WI38 (cell line): ENCODE measurements around the gene RIMBP2.

Source experiments
- H3K4me3 ChIP-seq: 2 replicates; pipeline ENCODE4 v1.5.1; 2011; ENCODE audit warnings: low read depth, mild to moderate bottlenecking, control low read depth, low read length
- TF ChIP-seq, protein P1 (sequence below): IDR thresholded peaks from 2 replicates; pipeline ENCODE4 v1.5.1; 2012; ENCODE audit warnings: low read depth, mild to moderate bottlenecking, control low read depth, low read length

The RIMBP2 gene

DNA sequence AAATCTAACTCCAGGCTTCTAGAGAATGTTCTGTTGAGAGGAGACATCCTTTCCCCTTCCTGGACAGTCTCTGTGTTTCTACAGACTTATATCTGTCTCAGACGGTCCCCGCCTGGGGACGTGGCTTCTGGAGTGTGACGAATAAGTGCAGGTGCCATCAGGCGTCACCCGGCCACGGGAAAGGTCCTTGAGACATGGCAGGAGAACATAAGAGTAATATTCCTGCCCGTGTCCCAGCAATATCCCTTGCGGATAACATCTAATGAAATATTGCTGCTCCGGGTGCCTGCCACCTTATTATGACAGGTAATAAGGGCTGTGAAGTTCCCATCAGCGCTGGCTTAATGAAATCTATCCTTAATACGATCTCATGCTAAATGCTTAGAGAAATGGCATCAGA, 238.8 kb downstream of the RIMBP2 start:
- TF ChIP-seq, protein P1, sequence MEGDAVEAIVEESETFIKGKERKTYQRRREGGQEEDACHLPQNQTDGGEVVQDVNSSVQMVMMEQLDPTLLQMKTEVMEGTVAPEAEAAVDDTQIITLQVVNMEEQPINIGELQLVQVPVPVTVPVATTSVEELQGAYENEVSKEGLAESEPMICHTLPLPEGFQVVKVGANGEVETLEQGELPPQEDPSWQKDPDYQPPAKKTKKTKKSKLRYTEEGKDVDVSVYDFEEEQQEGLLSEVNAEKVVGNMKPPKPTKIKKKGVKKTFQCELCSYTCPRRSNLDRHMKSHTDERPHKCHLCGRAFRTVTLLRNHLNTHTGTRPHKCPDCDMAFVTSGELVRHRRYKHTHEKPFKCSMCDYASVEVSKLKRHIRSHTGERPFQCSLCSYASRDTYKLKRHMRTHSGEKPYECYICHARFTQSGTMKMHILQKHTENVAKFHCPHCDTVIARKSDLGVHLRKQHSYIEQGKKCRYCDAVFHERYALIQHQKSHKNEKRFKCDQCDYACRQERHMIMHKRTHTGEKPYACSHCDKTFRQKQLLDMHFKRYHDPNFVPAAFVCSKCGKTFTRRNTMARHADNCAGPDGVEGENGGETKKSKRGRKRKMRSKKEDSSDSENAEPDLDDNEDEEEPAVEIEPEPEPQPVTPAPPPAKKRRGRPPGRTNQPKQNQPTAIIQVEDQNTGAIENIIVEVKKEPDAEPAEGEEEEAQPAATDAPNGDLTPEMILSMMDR, result no peak
- no peak overlapping the region for H3K4me3 ChIP-seq

DNA sequence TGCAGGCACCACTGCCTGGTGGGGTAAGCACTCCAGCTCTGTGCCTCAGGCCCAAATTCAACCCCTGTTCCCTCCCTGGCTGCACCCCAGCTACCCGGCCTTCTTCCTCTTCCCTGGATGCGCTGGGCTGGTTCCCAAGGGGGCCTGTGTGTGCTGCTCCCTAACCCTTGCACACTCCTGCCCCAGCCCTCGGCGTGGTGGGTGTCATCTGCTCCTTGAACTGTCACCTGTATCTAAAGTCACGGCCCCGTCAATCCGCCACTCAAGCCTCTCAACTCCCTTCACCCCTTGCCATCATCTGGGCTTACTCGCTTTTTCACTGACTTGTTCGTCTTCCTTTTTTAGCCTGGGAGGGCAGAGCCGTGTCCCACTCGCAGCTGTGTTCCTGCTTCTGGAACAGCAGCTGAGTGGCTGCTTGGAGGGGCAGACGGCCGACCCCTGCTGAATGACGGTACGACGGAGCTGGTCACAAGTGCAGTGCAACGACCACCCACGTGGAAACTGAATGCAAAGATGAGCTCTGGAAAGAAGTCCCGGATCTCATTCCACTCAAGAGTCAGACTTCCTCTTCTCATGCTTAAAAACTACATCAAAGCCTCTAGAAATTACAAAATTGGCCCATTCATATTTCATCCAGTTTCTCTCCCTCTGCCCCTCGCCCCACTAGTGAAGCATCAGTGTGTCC, 239.5 kb downstream of the RIMBP2 start:
- TF ChIP-seq, protein P1, result no peak
- H3K4me3 ChIP-seq, result no peak overlapping the region

DNA sequence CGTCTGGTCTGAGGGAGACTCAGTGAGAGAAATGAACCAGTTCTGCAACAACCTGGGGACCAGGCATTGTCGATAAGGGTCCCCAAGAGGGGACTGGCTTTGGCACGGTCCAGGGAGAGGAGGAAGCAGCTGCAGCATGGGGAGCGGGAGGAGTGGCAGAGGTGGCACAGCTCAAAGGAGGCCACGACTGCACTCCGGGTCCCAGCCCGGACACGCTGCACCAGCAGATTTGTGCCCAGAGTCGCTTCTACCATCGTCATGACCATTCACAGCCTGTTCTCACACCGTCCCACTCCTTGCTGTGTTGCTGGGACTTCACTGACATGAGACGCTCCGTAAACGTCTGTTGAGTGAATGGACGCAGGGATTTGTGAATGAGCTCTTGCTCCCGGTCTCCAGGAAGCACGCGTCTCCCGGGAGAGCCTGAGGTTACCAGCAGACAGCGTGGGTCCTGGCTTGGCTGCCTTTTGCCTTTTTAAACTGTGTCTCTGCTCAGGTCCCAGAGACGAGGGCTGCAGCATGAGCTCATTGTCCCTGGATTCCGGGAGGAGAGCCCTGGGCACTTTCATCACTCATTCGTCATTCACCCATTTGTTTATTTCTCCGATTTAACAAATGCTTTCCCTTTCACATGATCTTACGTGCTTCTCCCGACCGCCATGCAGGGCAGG, 241.4 kb downstream of the RIMBP2 start:
- TF ChIP-seq, protein P1, result no peak
- H3K4me3 ChIP-seq, result no peak overlapping the region

DNA sequence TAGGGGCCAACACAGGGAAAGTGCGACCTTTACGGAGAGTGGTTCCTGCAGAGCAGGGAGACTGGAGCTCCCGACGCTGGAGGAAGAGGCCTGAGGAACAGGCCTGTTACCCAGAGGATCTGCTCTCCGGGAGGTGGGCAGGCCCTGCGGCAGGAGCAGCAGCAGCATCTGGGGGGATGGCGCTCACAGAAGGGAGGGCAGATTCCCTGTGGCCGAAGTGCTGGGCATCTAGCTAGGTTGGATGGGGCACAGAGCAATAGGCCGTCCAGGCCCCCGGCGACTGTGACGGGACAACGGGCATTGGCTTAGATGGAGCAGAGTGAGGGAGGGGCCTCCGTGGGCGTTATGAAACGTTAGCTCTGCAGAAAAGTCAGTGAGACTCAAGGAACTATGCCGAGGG, 242.8 kb downstream of the RIMBP2 start:
- TF ChIP-seq, protein P1, result no peak
- H3K4me3 ChIP-seq, result no peak overlapping the region

DNA sequence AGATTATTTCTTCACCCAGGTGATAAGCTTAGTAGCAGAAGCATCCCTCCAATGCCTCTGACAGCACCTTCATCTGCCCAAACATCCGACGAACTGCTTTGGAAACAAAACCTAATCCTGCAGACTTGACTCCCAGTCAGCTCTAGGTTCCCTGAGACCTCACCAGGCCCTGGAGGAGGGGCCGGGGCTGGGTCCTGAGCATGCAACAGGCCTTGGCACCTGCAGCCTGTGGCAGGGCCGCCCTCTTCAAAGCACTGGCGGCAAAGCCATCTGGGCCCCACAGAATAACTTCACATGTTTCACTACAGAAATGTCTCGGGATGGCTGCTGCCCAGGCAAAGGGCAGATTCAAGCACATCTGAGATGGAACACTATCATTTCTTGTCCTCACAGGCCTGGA, 245.1 kb downstream of the RIMBP2 start:
- TF ChIP-seq, protein P1, result no peak
- no peak overlapping the region for H3K4me3 ChIP-seq

DNA sequence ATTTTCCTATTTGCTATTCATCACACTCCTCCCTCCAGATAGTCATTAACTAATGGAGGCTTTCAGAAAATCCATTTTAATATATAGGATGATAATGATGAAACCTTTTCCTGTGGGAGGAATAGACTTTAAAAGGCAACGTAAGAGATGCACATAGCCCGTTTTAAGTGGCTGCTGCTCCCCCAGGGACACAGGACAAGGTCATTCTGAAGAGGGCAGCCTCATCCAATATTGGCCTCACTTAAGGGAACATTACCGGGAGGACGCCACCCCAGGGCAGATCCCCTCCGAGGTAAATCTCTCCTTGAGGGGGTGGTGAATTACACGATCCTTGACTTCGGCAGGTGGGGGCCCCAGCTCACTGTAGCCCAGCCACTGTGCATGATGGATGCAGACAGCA, 246.5 kb downstream of the RIMBP2 start:
- no peak overlapping the region for H3K4me3 ChIP-seq
- TF ChIP-seq, protein P1, result no peak

DNA sequence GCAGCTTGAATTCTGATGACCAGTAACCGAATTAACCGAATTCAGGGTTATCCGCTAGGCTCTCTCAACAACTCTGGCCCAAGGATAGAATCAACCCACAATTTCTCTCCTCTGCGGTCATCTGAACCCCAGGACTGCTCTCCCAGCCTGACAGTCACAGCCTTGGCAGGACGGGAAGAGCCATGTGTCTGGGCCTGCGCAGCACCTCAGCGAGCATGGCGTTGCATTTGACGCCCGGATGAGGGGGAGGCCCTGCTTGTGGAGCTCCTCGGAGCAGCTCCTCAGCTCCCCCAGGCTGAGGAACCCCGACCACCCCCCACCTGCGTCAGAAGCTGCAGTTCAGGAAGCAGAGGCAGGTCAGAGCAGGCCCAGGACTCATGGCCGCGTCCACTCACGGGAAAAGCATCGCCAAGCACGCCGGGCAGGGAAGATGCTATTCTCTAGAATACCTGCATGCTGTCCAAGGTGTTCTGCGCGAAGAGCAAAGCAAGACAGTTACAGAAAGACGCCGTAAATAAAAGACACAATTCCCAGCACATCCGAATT, 247.3 kb downstream of the RIMBP2 start:
- no peak overlapping the region for H3K4me3 ChIP-seq
- TF ChIP-seq, protein P1, result no peak
